ENCODE results near the gene ROBO2.

Gene ROBO2

GRCh38 chr3:77348244-77348855, 308.5 kb downstream of the ROBO2 start:
- TF ChIP-seq TAF1 (IDR thresholded peaks at IDR 0.05; ENCODE audit: borderline replicate concordance, low read depth, low read length) (no peak), POLR2A (IDR thresholded peaks at IDR 0.05; ENCODE audit: low read depth, low read length) (no peak), POLR2AphosphoS5 (IDR thresholded peaks at IDR 0.05; ENCODE audit: low read depth, low read length) (no peak)
- FAIRE-seq (no peak), DNase-seq (ENCODE audit: insufficient read length) (no peak)

GRCh38 chr3:77354958-77355357, 315.1 kb downstream of the ROBO2 start:
- no peak for DNase-seq (ENCODE audit: insufficient read length)
- peak; percentile 72 for FAIRE-seq
- no peak for TF ChIP-seq TAF1 (IDR thresholded peaks at IDR 0.05; ENCODE audit: borderline replicate concordance, low read depth, low read length)
- TF ChIP-seq POLR2A (IDR thresholded peaks at IDR 0.05; ENCODE audit: low read depth, low read length) = no peak
- no peak for TF ChIP-seq POLR2AphosphoS5 (IDR thresholded peaks at IDR 0.05; ENCODE audit: low read depth, low read length)

GRCh38 chr3:77362936-77363335, 323.0 kb downstream of the ROBO2 start:
- DNase-seq (ENCODE audit: insufficient read length) = no peak
- TF ChIP-seq TAF1 (IDR thresholded peaks at IDR 0.05; ENCODE audit: borderline replicate concordance, low read depth, low read length) (no peak), POLR2AphosphoS5 (IDR thresholded peaks at IDR 0.05; ENCODE audit: low read depth, low read length) (no peak)
- FAIRE-seq = no peak

- DNase-seq (ENCODE audit: insufficient read length) (no peak), FAIRE-seq (no peak)
- TF ChIP-seq TAF1 (IDR thresholded peaks at IDR 0.05; ENCODE audit: borderline replicate concordance, low read depth, low read length) (no peak), POLR2AphosphoS5 (IDR thresholded peaks at IDR 0.05; ENCODE audit: low read depth, low read length) (no peak), POLR2A (IDR thresholded peaks at IDR 0.05; ENCODE audit: low read depth, low read length) (no peak)
Measured at GRCh38 chr3:77365152-77365551, 325.3 kb downstream of the ROBO2 start.

GRCh38 chr3:77370413-77370812, 330.5 kb downstream of the ROBO2 start:
- DNase-seq (ENCODE audit: insufficient read length) (no peak), FAIRE-seq (no peak)
- TF ChIP-seq TAF1 (IDR thresholded peaks at IDR 0.05; ENCODE audit: borderline replicate concordance, low read depth, low read length) = no peak
- TF ChIP-seq POLR2AphosphoS5 (IDR thresholded peaks at IDR 0.05; ENCODE audit: low read depth, low read length) = no peak
- TF ChIP-seq POLR2A (IDR thresholded peaks at IDR 0.05; ENCODE audit: low read depth, low read length) = no peak

GRCh38 chr3:77372018-77372417, 332.1 kb downstream of the ROBO2 start:
- no peak for FAIRE-seq
- TF ChIP-seq POLR2A (IDR thresholded peaks at IDR 0.05; ENCODE audit: low read depth, low read length) = no peak
- TF ChIP-seq POLR2AphosphoS5 (IDR thresholded peaks at IDR 0.05; ENCODE audit: low read depth, low read length) = no peak
- no peak for TF ChIP-seq TAF1 (IDR thresholded peaks at IDR 0.05; ENCODE audit: borderline replicate concordance, low read depth, low read length)
- DNase-seq (ENCODE audit: insufficient read length) = no peak

- TF ChIP-seq POLR2AphosphoS5 (IDR thresholded peaks at IDR 0.05; ENCODE audit: low read depth, low read length) = no peak
- TF ChIP-seq TAF1 (IDR thresholded peaks at IDR 0.05; ENCODE audit: borderline replicate concordance, low read depth, low read length) = no peak
- TF ChIP-seq POLR2A (IDR thresholded peaks at IDR 0.05; ENCODE audit: low read depth, low read length) = no peak
- FAIRE-seq (no peak), DNase-seq (ENCODE audit: insufficient read length) (no peak)
Measured at GRCh38 chr3:77372634-77373346, 332.9 kb downstream of the ROBO2 start.

GRCh38 chr3:77373619-77374018, 333.7 kb downstream of the ROBO2 start:
- DNase-seq (ENCODE audit: insufficient read length) = no peak
- FAIRE-seq = no peak

GRCh38 chr3:77376511-77376910, 336.6 kb downstream of the ROBO2 start:
- no peak for DNase-seq (ENCODE audit: insufficient read length)
- FAIRE-seq = no peak
- TF ChIP-seq POLR2AphosphoS5 (IDR thresholded peaks at IDR 0.05; ENCODE audit: low read depth, low read length) = no peak
- no peak for TF ChIP-seq TAF1 (IDR thresholded peaks at IDR 0.05; ENCODE audit: borderline replicate concordance, low read depth, low read length)
- TF ChIP-seq POLR2A (IDR thresholded peaks at IDR 0.05; ENCODE audit: low read depth, low read length) = no peak

More at GRCh38 chr3:77373619-77374018, 333.7 kb downstream of the ROBO2 start:
- TF ChIP-seq TAF1 (IDR thresholded peaks at IDR 0.05; ENCODE audit: borderline replicate concordance, low read depth, low read length) = no peak
- TF ChIP-seq POLR2AphosphoS5 (IDR thresholded peaks at IDR 0.05; ENCODE audit: low read depth, low read length) = no peak
- no peak for TF ChIP-seq POLR2A (IDR thresholded peaks at IDR 0.05; ENCODE audit: low read depth, low read length)

GRCh38 chr3:77377717-77378116, 337.8 kb downstream of the ROBO2 start:
- TF ChIP-seq POLR2A (IDR thresholded peaks at IDR 0.05; ENCODE audit: low read depth, low read length) (no peak), POLR2AphosphoS5 (IDR thresholded peaks at IDR 0.05; ENCODE audit: low read depth, low read length) (no peak), TAF1 (IDR thresholded peaks at IDR 0.05; ENCODE audit: borderline replicate concordance, low read depth, low read length) (no peak)
- FAIRE-seq (no peak), DNase-seq (ENCODE audit: insufficient read length) (no peak)

GRCh38 chr3:77380136-77380535, 340.2 kb downstream of the ROBO2 start:
- FAIRE-seq (no peak), DNase-seq (ENCODE audit: insufficient read length) (no peak)
- TF ChIP-seq TAF1 (IDR thresholded peaks at IDR 0.05; ENCODE audit: borderline replicate concordance, low read depth, low read length) (no peak), POLR2AphosphoS5 (IDR thresholded peaks at IDR 0.05; ENCODE audit: low read depth, low read length) (no peak), POLR2A (IDR thresholded peaks at IDR 0.05; ENCODE audit: low read depth, low read length) (no peak)

- FAIRE-seq (no peak), DNase-seq (ENCODE audit: insufficient read length) (no peak)
- TF ChIP-seq POLR2AphosphoS5 (IDR thresholded peaks at IDR 0.05; ENCODE audit: low read depth, low read length) (no peak), TAF1 (IDR thresholded peaks at IDR 0.05; ENCODE audit: borderline replicate concordance, low read depth, low read length) (no peak), POLR2A (IDR thresholded peaks at IDR 0.05; ENCODE audit: low read depth, low read length) (no peak)
Measured at GRCh38 chr3:77381431-77381830, 341.5 kb downstream of the ROBO2 start.

All from GM12892 (cell line).